HG03342 (cell line): ENCODE measurements around the gene FAM43A.

Experiments used
- ATAC-seq: cut with Tn5 transposase; IDR thresholded peaks from one replicate; pipeline ENCODE4 v1.9.1; 2021; ENCODE audit warnings: mild to moderate bottlenecking, moderate library complexity; ENCODE audit not compliant: unreplicated experiment

FAM43A gene

GRCh38 chr3:194675081-194675640 is 10.5 kb upstream of the FAM43A start:
- no peak for ATAC-seq

- no peak for ATAC-seq
These were observed 10.0 kb upstream of the FAM43A start for GRCh38 chr3:194675680-194676079.

DNA sequence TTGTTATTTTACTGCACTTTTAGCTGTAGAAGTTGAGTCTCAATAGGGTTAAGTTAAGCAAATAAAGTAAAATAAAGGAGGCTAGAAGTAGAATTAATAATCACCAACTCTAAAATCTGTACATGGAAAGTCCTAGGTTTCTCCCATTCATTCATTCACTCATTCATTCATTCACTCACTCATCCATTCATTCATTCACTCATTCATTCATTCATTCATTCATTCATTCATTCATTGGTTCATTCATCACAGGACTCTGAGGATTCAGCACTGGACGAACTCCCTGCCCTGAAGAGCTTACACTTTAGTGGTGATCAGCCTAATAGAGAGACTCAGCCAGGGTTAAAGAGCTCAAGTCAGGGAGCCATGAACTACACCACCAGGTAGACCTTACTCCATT is 9.2 kb upstream of the FAM43A start:
- ATAC-seq = no peak

GRCh38 chr3:194680888-194681615 is 4.6 kb upstream of the FAM43A start:
- ATAC-seq = no peak

DNA sequence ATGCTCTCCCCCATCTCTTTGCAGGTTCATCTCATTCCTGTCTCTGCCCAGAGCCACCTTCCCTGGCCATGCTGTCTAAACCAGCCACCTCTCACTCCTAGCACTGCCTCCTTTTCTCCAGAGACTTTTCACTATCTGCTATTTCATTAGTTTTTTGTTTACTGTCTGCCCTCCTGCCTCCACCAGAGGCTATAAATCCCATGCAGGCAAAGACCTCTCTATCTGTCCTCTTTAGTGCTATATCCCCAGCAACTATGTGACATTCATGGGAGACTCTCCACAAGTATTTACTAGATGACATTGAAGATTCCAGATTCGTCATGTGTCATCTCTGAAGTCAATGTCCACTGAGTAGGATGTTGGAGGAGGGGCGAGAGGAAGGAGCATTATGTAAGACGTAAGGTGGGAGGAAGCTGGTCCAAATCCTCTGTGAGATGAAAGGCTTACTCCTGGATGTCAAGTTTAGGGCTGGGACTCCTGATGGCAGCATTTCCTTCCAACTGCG is 3.4 kb upstream of the FAM43A start:
- no peak for ATAC-seq

GRCh38 chr3:194682694-194683310 is 2.9 kb upstream of the FAM43A start:
- peak; percentile 59 for ATAC-seq

- no peak for ATAC-seq
These were observed 2.3 kb upstream of the FAM43A start for GRCh38 chr3:194683380-194683779.

GRCh38 chr3:194685065-194685717 is 492 bp upstream of the FAM43A start:
- ATAC-seq = peak; percentile 8

- no peak for ATAC-seq
These were observed 732 bp downstream of the FAM43A start for GRCh38 chr3:194686414-194686815.

- no peak for ATAC-seq
These were observed 1.3 kb downstream of the FAM43A start for GRCh38 chr3:194686816-194687637.

GRCh38 chr3:194687638-194688199 is 2.0 kb downstream of the FAM43A start:
- no peak for ATAC-seq

DNA sequence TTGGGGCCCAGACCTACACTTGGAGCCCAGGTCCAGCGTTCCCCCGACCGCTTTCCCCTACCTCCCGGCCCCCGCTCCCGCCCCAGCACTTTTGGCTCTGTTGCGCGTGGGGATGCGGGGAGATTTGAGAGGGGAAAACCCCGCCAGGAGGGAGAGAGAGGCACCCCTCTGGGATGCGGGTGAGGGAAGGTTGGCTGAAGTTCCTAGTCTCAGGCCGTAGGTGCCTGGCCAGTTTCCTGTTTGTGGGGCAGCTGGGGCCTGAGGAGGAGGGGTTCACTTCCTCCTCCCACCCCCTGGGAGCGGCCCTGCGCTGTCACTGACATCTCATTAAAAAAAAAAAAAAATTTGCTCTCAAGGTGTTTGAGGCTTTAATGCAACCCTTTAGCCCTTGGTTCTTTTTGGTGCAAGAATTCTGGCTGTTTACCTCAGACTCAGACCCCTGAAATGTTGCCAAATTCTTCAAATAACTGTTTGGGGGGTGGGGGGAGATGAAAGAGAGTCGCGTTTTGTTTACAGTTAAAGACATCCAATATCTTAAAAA is 2.6 kb downstream of the FAM43A start:
- ATAC-seq = no peak

DNA sequence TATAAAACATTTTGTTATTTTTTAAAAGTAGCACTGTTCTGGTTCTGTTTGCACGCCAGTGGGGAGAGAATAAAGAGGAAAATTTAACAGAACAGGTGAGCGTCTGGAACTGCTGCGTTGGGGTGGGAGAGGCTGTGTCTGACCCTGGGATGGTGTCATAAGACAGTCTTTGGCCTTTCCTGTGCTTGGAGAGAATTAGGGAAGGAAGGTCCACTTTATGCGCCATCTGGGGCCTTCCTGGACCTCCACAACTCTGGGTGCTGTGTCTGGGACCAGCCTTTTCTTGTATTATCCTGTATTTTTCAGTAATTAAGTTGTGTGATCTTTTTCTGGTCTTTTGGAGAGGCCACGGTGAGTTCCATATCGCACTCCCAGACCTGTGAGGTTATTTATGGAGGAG is 3.3 kb downstream of the FAM43A start:
- no peak for ATAC-seq

DNA sequence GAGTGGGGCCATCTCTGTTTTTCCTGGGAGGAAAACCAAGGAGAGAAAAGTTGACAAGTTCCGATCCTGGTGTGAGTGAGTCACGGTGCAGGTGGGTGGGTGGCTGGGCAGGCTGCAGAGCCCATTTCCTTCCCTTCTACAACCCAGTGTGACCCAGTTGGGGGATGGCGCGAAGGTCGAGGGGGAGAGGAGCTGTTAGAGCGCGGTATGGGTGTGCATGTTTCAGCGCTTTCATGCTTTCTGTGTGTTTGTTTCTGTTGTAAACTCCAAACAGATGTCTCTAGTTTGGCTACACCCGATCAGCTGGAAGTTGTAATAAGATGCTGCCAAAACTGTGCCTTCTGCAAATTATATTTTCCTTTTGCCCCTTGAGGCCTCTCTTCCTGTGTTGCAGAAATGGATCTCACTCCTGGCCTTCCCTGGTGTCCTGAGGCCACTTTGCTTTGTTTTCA is 3.8 kb downstream of the FAM43A start:
- ATAC-seq = no peak

DNA sequence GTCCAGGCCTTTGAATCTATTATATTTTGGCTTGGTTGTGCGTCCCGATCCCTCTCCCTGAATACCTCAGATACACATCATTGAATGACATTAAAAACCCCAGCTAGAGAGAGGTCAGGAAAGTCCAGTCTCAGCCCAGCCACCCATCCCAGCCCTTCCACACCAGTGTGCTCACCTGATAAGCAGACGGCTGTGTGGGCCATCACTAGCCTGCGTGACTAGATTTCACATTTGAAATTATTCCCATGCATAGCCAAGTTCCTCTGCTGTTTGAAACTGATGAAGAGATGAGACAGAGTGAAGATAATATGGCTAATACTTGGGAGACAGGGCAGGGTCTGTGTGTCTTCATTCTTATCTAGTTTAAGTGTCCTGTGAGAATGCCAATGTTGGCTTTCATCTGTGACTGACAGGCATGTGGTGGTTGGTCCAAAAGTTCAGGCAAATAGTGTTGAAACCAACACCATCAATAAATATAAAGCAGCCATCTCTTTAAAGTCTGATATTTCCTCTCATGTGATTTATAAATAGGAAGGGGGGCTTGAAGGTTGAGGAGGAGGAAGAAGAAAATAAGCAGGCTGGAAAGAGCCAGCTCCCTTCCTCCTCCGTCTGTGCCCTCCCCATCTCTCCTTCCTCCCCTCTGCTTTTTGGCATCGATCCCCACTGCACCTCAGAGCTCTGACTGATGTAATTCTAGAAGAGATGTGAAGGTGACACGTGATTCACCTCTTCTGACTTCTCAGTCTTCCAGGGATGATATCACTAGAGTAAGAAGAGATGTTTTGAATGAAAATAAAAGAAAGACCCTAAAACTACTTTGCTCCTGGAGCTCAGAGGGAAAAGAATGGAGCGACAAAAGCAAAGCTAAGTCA is 5.1 kb downstream of the FAM43A start:
- no peak for ATAC-seq

DNA sequence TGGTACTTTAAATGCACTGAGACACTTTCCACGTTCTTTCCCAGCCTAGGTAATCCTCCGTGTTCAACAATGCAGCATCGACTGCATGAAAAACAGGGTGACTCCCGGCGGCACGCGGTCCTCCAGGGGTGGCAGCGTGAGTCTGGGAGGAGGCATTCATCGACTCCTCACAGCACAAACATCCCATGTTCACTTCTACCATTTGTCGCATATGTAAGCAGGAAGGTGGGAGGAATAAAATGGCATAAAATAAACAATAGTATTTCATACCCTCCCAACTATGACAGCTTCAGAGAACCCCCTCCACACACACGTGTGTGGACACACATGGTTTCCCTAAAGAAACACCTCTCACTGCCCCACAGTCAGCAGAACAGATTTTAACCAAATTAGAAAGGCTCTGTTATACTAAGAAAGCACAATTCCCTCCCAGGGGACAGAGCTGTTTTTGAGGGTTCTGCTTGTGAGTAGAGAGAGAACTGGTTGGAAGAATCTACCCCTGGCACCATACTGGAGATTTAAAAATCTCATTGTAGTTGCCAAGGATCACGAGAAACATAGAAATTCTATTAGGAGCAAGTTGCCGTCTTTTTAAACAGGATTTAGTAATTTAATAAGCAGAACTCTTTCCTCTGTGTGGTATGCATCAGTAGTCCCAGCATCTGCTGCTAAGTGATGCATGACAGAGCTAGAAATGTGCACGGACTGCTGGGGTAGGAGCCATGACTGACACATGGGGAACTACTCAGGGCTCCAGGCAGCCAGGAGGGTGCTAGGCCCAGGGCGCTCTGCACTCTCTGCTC is 6.0 kb downstream of the FAM43A start:
- peak; percentile 83 for ATAC-seq

DNA sequence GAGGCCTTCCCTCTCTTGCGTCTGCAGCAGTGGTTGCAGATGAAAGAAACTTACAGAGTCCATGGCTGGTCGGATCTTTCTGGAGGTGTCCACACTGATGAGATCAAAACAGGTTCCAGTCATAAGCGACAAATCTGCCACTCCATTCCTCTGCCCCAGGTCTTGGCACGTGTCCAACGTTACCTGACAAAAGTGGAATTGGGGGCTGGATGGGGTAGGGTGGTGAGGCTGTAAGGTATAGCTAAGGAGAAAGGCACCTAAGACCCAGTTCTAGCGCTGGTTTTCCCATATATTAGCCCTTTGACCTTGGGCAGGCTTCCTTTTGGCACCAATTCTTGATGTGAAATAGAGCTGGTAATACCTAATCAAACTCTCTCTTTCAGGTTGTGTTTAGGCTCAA is 11.0 kb downstream of the FAM43A start:
- ATAC-seq = no peak

DNA sequence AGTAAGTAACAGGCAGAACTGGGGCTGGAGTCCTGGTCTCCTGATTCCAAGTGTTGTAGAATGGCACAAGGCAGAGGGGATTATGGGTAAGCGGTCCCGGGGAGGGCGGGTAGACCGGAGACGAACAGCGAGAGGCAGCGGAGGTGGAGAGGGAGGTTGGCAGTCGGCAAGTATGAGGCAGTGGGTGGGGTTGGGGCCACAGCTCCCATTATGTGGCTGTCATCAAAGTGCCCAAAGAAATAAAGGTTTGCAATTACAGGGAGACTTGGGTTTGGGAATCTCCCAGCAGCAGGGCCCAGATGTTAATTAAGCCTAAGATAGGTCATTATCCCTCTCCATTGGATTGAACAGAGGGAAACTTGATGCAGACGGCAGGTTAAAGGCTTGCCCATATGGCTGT is 16.9 kb downstream of the FAM43A start:
- no peak for ATAC-seq
